Endothelial cell of umbilical vein (primary cell): ENCODE data around the gene CEP83. TPM values are rescaled to one million over a fixed set of nuclear protein-coding genes. Genes with fewer than 3 reads are reported as not detected.

ENCODE experiments used
- BruUV-seq: library from RNA; stranded (reverse); fragments of 400-500 nt; replicated peaks from 2 replicates; lab custom pipeline; 2021; lab: Mats Ljungman, UMichigan
- CTCF ChIA-PET: fragments of 300-600, 350-600 bp; sonication (Branson Sonifier 250); formaldehyde crosslinking; loops from one replicate; lab custom pipeline; 2021; ENCODE audit warnings: antibody characterized with exemption, inconsistent platforms; lab: Charles Lee
- POLR2A ChIA-PET: fragments of 300-600, 350-600 bp; sonication (Branson Sonifier 250); formaldehyde crosslinking; loops from one replicate; lab custom pipeline; 2021; ENCODE audit warnings: antibody characterized with exemption, inconsistent platforms; lab: Charles Lee
- DNase-seq: peaks from one replicate; pipeline ENCODE4 v3.0.0-alpha.2; 2011; ENCODE audit warnings: low read depth, low spot score
- FAIRE-seq: peaks from 2 replicates; lab custom pipeline; 2011; peaks lifted over from hg19 to GRCh38; lab: Jason Lieb, UNC
- H2AFZ ChIP-seq: 2 replicates; pipeline ENCODE4 v1.6.0; 2012; ENCODE audit warnings: low read depth, low read length, control low read depth, inconsistent platforms
- H3K27ac ChIP-seq: 2 replicates; pipeline ENCODE4 v1.5.1; 2011; ENCODE audit warnings: low read depth, mild to moderate bottlenecking, control low read depth, low read length, moderate library complexity; ENCODE audit not compliant: insufficient read depth
- H3K27me3 ChIP-seq, 2 experiments: 2 replicates each; pipeline versions ENCODE4 v1.6.0 to v1.6.1; 2011; ENCODE audit warnings: low read length in 2 of 2, mixed read lengths in 1 of 2; ENCODE audit not compliant: control insufficient read depth in 2 of 2, insufficient read depth in 2 of 2
- H3K36me3 ChIP-seq, 2 experiments: 2 replicates in 1 of 2; 3 replicates in 1 of 2; pipeline ENCODE4 v1.5.1; 2011; ENCODE audit warnings: low read length in 2 of 2, mild to moderate bottlenecking in 1 of 2, moderate library complexity in 1 of 2; ENCODE audit not compliant: control insufficient read depth in 2 of 2, insufficient read depth in 2 of 2; ENCODE audit errors: extremely low read depth in 1 of 2
- H3K4me1 ChIP-seq: 3 replicates; pipeline ENCODE4 v1.5.1; 2011; ENCODE audit warnings: mild to moderate bottlenecking, low read length; ENCODE audit not compliant: control insufficient read depth, insufficient read depth; ENCODE audit errors: extremely low read depth
- H3K4me2 ChIP-seq: 2 replicates; pipeline ENCODE4 v1.6.1; 2011; ENCODE audit warnings: low read length, control low read depth, mixed read lengths; ENCODE audit not compliant: insufficient read depth
- H3K4me3 ChIP-seq, 3 experiments: fragments of 200-600 bp in 1 of 3; sonication (generic), shearing (Covaris generic) in 1 of 3; replicated peaks in 1 of 3; 2 replicates each; pipeline ENCODE4 v1.5.1; 2011 to 2016; ENCODE audit warnings: control low read depth in 3 of 3, low read length in 3 of 3, mild to moderate bottlenecking in 2 of 3, inconsistent platforms in 1 of 3, low read depth in 1 of 3, moderate library complexity in 1 of 3; ENCODE audit not compliant: insufficient read depth in 1 of 3
- H3K79me2 ChIP-seq: 2 replicates; pipeline ENCODE4 v1.6.0; 2012; ENCODE audit warnings: low read length, inconsistent platforms; ENCODE audit not compliant: control insufficient read depth, insufficient read depth
- H3K9ac ChIP-seq: replicated peaks from 2 replicates; pipeline ENCODE3; 2011; ENCODE audit warnings: low read length, control low read depth; ENCODE audit not compliant: insufficient read depth; ENCODE audit errors: extremely low read depth
- H3K9me1 ChIP-seq: replicated peaks from 3 replicates; pipeline ENCODE4 v1.6.0; 2011; ENCODE audit warnings: mild to moderate bottlenecking, low read length; ENCODE audit not compliant: control insufficient read depth, insufficient read depth; ENCODE audit errors: extremely low read depth
- H3K9me3 ChIP-seq: replicated peaks from 2 replicates; pipeline ENCODE4 v1.5.1; 2012; ENCODE audit warnings: low read length, inconsistent platforms; ENCODE audit not compliant: control insufficient read depth, insufficient read depth
- H4K20me1 ChIP-seq: replicated peaks from 2 replicates; pipeline ENCODE3; 2011; ENCODE audit warnings: mild to moderate bottlenecking, low read length; ENCODE audit not compliant: control insufficient read depth, insufficient read depth; ENCODE audit errors: extremely low read depth
- EZH2 ChIP-seq: IDR thresholded peaks from 2 replicates; pipeline ENCODE4 v1.6.1; 2012; ENCODE audit warnings: borderline replicate concordance, low read depth, mild to moderate bottlenecking, moderate library complexity, low read length, inconsistent platforms; ENCODE audit not compliant: severe bottlenecking
- FOS ChIP-seq: IDR thresholded peaks from 2 replicates; pipeline ENCODE4 v1.6.1; 2011; ENCODE audit warnings: mild to moderate bottlenecking, low read length, moderate library complexity, borderline replicate concordance; ENCODE audit not compliant: insufficient read depth
- GATA2 ChIP-seq: IDR thresholded peaks from 2 replicates; pipeline ENCODE4 v1.7.0; 2011; ENCODE audit warnings: low read depth, mild to moderate bottlenecking, moderate library complexity, mixed read lengths, low read length; ENCODE audit not compliant: insufficient read length, insufficient read depth
- JUN ChIP-seq: IDR thresholded peaks from 2 replicates; pipeline ENCODE4 v1.6.1; 2011; ENCODE audit warnings: borderline replicate concordance, low read depth; ENCODE audit not compliant: insufficient read length, insufficient read depth
- MYC ChIP-seq: IDR thresholded peaks from one replicate; pipeline ENCODE4 v1.6.1; 2011; ENCODE audit warnings: mild to moderate bottlenecking, low read depth, low read length
- POLR2A ChIP-seq: IDR thresholded peaks from 2 replicates; pipeline ENCODE4 v1.6.1; 2012; ENCODE audit warnings: low read depth, mild to moderate bottlenecking, control low read depth, low read length
- POLR2AphosphoS5 ChIP-seq: IDR thresholded peaks from 2 replicates; pipeline ENCODE4 v1.6.1; 2012; ENCODE audit warnings: low read depth, mild to moderate bottlenecking, control low read depth, low read length, moderate library complexity; ENCODE audit not compliant: insufficient read depth
- dilution Hi-C: fragments of 300-500 bp; cut with MboI; formaldehyde crosslinking; loops from one replicate; pipeline ENCODE4 v1.15.0; 2019; ENCODE audit warnings: low sequenced_read_pairs; ENCODE audit not compliant: extremely low pct_ligation_motif_present
- intact Hi-C: fragments of 100-400 bp; cut with micrococcal nuclease; formaldehyde crosslinking; loops from one replicate; pipeline ENCODE4 v1.10.0; 2022
- polyA plus RNA-seq, 4 experiments: library from polyadenylated mRNA; depleted of rRNA in 3 of 4; stranded (reverse) in 3 of 4; unstranded in 1 of 4; fragments of >200 nt; gene quantifications; 2 replicates each; pipeline versions ENCODE4 v1.2.1 to v1.2.3, GENCODE V29; 2011 to 2012; ENCODE audit warnings: missing spikeins in 1 of 4
- total RNA-seq: library from RNA; stranded (reverse); gene quantifications from 2 replicates; pipeline ENCODE4 v1.2.3, GENCODE V29; 2021
- TF ChIP-seq, protein P1 (sequence below), 2 donors: IDR thresholded peaks; 1 replicate in 1 of 2; 2 replicates in 1 of 2; pipeline ENCODE4 v1.5.1; 2011; ENCODE audit warnings: low read length in 2 of 2, mild to moderate bottlenecking in 2 of 2, moderate library complexity in 2 of 2, control low read depth in 1 of 2, inconsistent platforms in 1 of 2, low read depth in 1 of 2; ENCODE audit not compliant: insufficient read depth in 1 of 2; ENCODE audit errors: extremely low read depth in 1 of 2
- TF ChIP-seq, protein P2 (sequence below): IDR thresholded peaks from 2 replicates; pipeline ENCODE4 v1.6.1; 2011; ENCODE audit not compliant: insufficient read depth, insufficient read length

The CEP83 gene
- total and polyA plus RNA-seq, 2 donors (not counting 3 experiments of a cell fraction or from before 2014, with no cell fraction given), result 2.9 to 15.3 TPM

DNA sequence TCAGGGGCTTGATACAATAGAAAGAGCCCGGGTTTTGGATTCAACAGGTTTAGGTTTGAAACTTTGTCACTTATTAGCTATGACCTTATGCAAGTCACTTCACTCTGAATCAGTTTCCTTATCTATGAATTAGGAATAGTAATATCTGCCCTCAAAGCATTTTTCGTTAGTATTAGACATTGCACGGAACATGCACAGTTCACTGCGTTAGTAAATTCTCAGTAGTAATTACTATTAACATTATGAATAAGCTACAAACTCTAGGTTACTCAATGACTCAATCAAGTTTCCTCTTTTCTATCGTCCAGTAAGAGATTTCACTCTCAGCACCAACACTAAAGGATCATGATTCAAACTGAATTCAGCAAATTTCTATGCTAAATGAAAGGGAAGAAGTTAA, 150.3 kb downstream of the CEP83 start:
- FAIRE-seq (no peak), DNase-seq (no peak)
- H3K4me2 ChIP-seq, result no peak overlapping the region
- ChIA-PET POLR2A (no interaction called here), CTCF (interaction anchor here (0.8 kb wide), 1 partner anchor 27 kb away, joined by 3 read pairs; no protein-coding TSS in a partner anchor)
- no peaks in the 10 kb centered on the region for H3K9me3 ChIP-seq
- no peaks in the 10 kb centered on the region for H3K27me3 ChIP-seq
- no peaks in the 10 kb centered on the region for H3K79me2 ChIP-seq
- no TSS peak for BruUV-seq
- intact Hi-C loops, result no loop called here
- peaks cover 15% of the 10 kb centered on the region for H3K4me1 ChIP-seq
- TF ChIP-seq FOS (no peak), POLR2AphosphoS5 (no peak), POLR2A (no peak), MYC (no peak), JUN (no peak), GATA2 (no peak), EZH2 (no peak)
- TF ChIP-seq, protein P1, sequence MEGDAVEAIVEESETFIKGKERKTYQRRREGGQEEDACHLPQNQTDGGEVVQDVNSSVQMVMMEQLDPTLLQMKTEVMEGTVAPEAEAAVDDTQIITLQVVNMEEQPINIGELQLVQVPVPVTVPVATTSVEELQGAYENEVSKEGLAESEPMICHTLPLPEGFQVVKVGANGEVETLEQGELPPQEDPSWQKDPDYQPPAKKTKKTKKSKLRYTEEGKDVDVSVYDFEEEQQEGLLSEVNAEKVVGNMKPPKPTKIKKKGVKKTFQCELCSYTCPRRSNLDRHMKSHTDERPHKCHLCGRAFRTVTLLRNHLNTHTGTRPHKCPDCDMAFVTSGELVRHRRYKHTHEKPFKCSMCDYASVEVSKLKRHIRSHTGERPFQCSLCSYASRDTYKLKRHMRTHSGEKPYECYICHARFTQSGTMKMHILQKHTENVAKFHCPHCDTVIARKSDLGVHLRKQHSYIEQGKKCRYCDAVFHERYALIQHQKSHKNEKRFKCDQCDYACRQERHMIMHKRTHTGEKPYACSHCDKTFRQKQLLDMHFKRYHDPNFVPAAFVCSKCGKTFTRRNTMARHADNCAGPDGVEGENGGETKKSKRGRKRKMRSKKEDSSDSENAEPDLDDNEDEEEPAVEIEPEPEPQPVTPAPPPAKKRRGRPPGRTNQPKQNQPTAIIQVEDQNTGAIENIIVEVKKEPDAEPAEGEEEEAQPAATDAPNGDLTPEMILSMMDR (IDR thresholded peaks at IDR 0.05; ENCODE audit: extremely low read depth in 1 of 2, insufficient read depth in 1 of 2, low read depth in 1 of 2, low read length in 2 of 2), result no peak
- TF ChIP-seq, protein P2, sequence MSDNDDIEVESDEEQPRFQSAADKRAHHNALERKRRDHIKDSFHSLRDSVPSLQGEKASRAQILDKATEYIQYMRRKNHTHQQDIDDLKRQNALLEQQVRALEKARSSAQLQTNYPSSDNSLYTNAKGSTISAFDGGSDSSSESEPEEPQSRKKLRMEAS, result no peak
- H4K20me1 ChIP-seq, result peaks cover 5% of the 10 kb centered on the region
- no peaks in the 10 kb centered on the region for H3K36me3 ChIP-seq
- H3K4me3 ChIP-seq, result no peak overlapping the region
- dilution Hi-C loops, result no loop called here
- peaks cover 4% of the 10 kb centered on the region for H3K9me1 ChIP-seq
- no peak overlapping the region for H2AFZ ChIP-seq
- H3K9ac ChIP-seq, result no peak overlapping the region
- no peak overlapping the region for H3K27ac ChIP-seq
